H9 (cell line): ENCODE results near the gene ANKUB1. TPM values are rescaled to one million over a fixed set of nuclear protein-coding genes. Genes with fewer than 3 reads are reported as not detected.

Experiments used
- DNase-seq: peaks from one replicate; pipeline ENCODE4 v3.0.0-alpha.2; 2017
- H2AFZ ChIP-seq: one replicate; pipeline ENCODE4 v1.6.1; 2013; ENCODE audit warnings: mild to moderate bottlenecking, low read length, control low read depth, moderate library complexity
- H2AK5ac ChIP-seq: 2 replicates; pipeline ENCODE4 v1.6.1; 2013; ENCODE audit warnings: low read length, control low read depth, mixed read lengths; ENCODE audit not compliant: insufficient read length
- H2BK120ac ChIP-seq: one replicate; pipeline ENCODE4 v1.6.1; 2013; ENCODE audit warnings: low read depth, mild to moderate bottlenecking, low read length, control low read depth, inconsistent platforms; ENCODE audit not compliant: poor library complexity, severe bottlenecking
- H2BK12ac ChIP-seq: 2 replicates; pipeline ENCODE4 v1.6.1; 2013; ENCODE audit warnings: low read length, control low read depth, mixed read lengths, low read depth; ENCODE audit not compliant: insufficient read length
- H2BK15ac ChIP-seq: 2 replicates; pipeline ENCODE4 v1.6.1; 2013; ENCODE audit warnings: low read depth, low read length, control low read depth
- H2BK20ac ChIP-seq: one replicate; pipeline ENCODE4 v1.6.1; 2013; ENCODE audit warnings: low read depth, mild to moderate bottlenecking, low read length, control low read depth, inconsistent platforms; ENCODE audit not compliant: poor library complexity, severe bottlenecking
- H2BK5ac ChIP-seq: 2 replicates; pipeline ENCODE4 v1.6.1; 2013; ENCODE audit warnings: low read length, control low read depth, mixed read lengths; ENCODE audit not compliant: insufficient read length
- H3K14ac ChIP-seq: 2 replicates; pipeline ENCODE4 v1.6.1; 2013; ENCODE audit warnings: low read length, control low read depth; ENCODE audit not compliant: insufficient read depth
- H3K18ac ChIP-seq: 2 replicates; pipeline ENCODE4 v1.6.1; 2013; ENCODE audit warnings: low read depth, mild to moderate bottlenecking, mixed read lengths, low read length, control low read depth; ENCODE audit not compliant: insufficient read length
- H3K23ac ChIP-seq: 2 replicates; pipeline ENCODE4 v1.6.1; 2013; ENCODE audit warnings: low read length, control low read depth, mixed read lengths, low read depth; ENCODE audit not compliant: insufficient read length
- H3K23me2 ChIP-seq: 2 replicates; pipeline ENCODE4 v1.6.1; 2013; ENCODE audit warnings: low read depth, mild to moderate bottlenecking, mixed read lengths, low read length, control low read depth; ENCODE audit not compliant: insufficient read length, poor library complexity, severe bottlenecking
- H3K27ac ChIP-seq: 2 replicates; pipeline ENCODE4 v1.5.1; 2013; ENCODE audit warnings: low read length, control low read depth, mixed read lengths, low read depth; ENCODE audit not compliant: insufficient read length
- H3K27me3 ChIP-seq: 2 replicates; pipeline ENCODE4 v1.6.1; 2013; ENCODE audit warnings: low read length, control low read depth, inconsistent platforms; ENCODE audit not compliant: insufficient read depth
- H3K4ac ChIP-seq: 2 replicates; pipeline ENCODE4 v1.6.1; 2013; ENCODE audit warnings: low read depth, mild to moderate bottlenecking, control low read depth, inconsistent platforms, low read length, moderate library complexity
- H3K4me1 ChIP-seq: 2 replicates; pipeline ENCODE4 v1.6.1; 2013; ENCODE audit warnings: low read length, control low read depth, inconsistent platforms; ENCODE audit not compliant: insufficient read depth
- H3K4me2 ChIP-seq: 2 replicates; pipeline ENCODE4 v1.6.1; 2013; ENCODE audit warnings: low read length, control low read depth, mixed read lengths; ENCODE audit not compliant: insufficient read length, insufficient read depth
- H3K56ac ChIP-seq: 2 replicates; pipeline ENCODE4 v1.6.1; 2013; ENCODE audit warnings: low read depth, mild to moderate bottlenecking, mixed read lengths, low read length, control low read depth; ENCODE audit not compliant: insufficient read length
- H3K79me1 ChIP-seq: 2 replicates; pipeline ENCODE4 v1.6.1; 2013; ENCODE audit warnings: low read depth, mild to moderate bottlenecking, moderate library complexity, low read length, control low read depth, inconsistent platforms; ENCODE audit not compliant: insufficient read depth, poor library complexity, severe bottlenecking
- H3K79me2 ChIP-seq: 2 replicates; pipeline ENCODE4 v1.6.1; 2013; ENCODE audit warnings: low read length, control low read depth, inconsistent platforms; ENCODE audit not compliant: insufficient read depth
- H3K9ac ChIP-seq: 2 replicates; pipeline ENCODE4 v1.6.1; 2013; ENCODE audit warnings: low read length, control low read depth, mixed read lengths; ENCODE audit not compliant: insufficient read length; ENCODE audit errors: extremely low read depth
- H3K9me3 ChIP-seq: one replicate; pipeline ENCODE4 v1.6.1; 2013; ENCODE audit warnings: low read depth, low read length, inconsistent platforms; ENCODE audit not compliant: control insufficient read depth
- H3T11ph ChIP-seq: one replicate; pipeline ENCODE4 v1.6.1; 2013; ENCODE audit warnings: mild to moderate bottlenecking, low read length, control low read depth, inconsistent platforms
- H4K20me1 ChIP-seq: one replicate; pipeline ENCODE4 v1.6.1; 2013; ENCODE audit not compliant: control insufficient read depth, insufficient read length, insufficient read depth
- H4K5ac ChIP-seq: 2 replicates; pipeline ENCODE4 v1.6.1; 2013; ENCODE audit warnings: low read depth, mild to moderate bottlenecking, mixed read lengths, low read length, control low read depth; ENCODE audit not compliant: insufficient read length
- H4K8ac ChIP-seq: replicated peaks from 2 replicates; pipeline ENCODE4 v1.6.1; 2013; ENCODE audit warnings: low read length, control low read depth, mixed read lengths, low read depth; ENCODE audit not compliant: insufficient read length
- H4K91ac ChIP-seq: 2 replicates; pipeline ENCODE4 v1.6.1; 2013; ENCODE audit warnings: low read depth, mild to moderate bottlenecking, moderate library complexity, mixed read lengths, low read length, control low read depth; ENCODE audit not compliant: insufficient read length
- H3K27ac Mint-ChIP-seq, 3 experiments: 2 replicates in 2 of 3; 3 replicates in 1 of 3; pipeline ENCODE4 v1.8.0; 2020 to 2021; ENCODE audit warnings: mixed read lengths in 3 of 3, mild to moderate bottlenecking in 1 of 3, moderate library complexity in 1 of 3
- H3K27me3 Mint-ChIP-seq: 2 replicates; pipeline ENCODE4 v1.8.0; 2021; ENCODE audit warnings: low read depth, mild to moderate bottlenecking, moderate library complexity, mixed read lengths
- H3K36me3 Mint-ChIP-seq, 3 experiments: 2 replicates in 2 of 3; 3 replicates in 1 of 3; pipeline ENCODE4 v1.8.0; 2020 to 2021; ENCODE audit warnings: low read depth in 3 of 3, mixed read lengths in 3 of 3; ENCODE audit not compliant: insufficient read depth in 1 of 3
- H3K4me1 Mint-ChIP-seq, 2 experiments: 2 replicates each; pipeline ENCODE4 v1.8.0; 2020; ENCODE audit warnings: mixed read lengths in 2 of 2
- H3K4me3 Mint-ChIP-seq, 2 experiments: 2 replicates in 1 of 2; 3 replicates in 1 of 2; pipeline ENCODE4 v1.8.0; 2020 to 2021; ENCODE audit warnings: mild to moderate bottlenecking in 2 of 2, mixed read lengths in 2 of 2, moderate library complexity in 1 of 2
- H3K9me3 Mint-ChIP-seq, 2 experiments: 2 replicates in 1 of 2; 3 replicates in 1 of 2; pipeline ENCODE4 v1.8.0; 2020; ENCODE audit warnings: mild to moderate bottlenecking in 2 of 2, mixed read lengths in 2 of 2, moderate library complexity in 1 of 2
- CTCF ChIP-seq: fragments of 200-600 bp; sonication (generic); conservative IDR thresholded peaks from 3 replicates; pipeline ENCODE4 v1.8.0; 2021; ENCODE audit warnings: antibody characterized with exemption, mild to moderate bottlenecking
- WGBS: extraction: QIAGEN DNeasy Blood & Tissue Kit; methylation state at CpG from one replicate; pipeline ENCODE4 v1.1.7; 2013; ENCODE audit warnings: missing lambda C conversion rate, low lambda C conversion rate, mixed read lengths; ENCODE audit not compliant: insufficient read length; ENCODE audit errors: extremely low coverage; 5-methylcytosine and 5-hydroxymethylcytosine counted together
- total RNA-seq: library from RNA; stranded (reverse); gene quantifications from 2 replicates; pipeline ENCODE4 v1.2.1, GENCODE V29; 2021

The ANKUB1 gene
- total RNA-seq, 1 experiment from 2014 or later: not detected

GRCh38 chr3:149767720-149768119, 24.6 kb downstream of the ANKUB1 start:
- no peak overlapping the region; a peak in 2 of 7 replicates for H3K27ac Mint-ChIP-seq
- Histone ChIP-seq H2AFZ (no peak overlapping the region), H3K23ac (no peak overlapping the region), H3K27ac (no peak overlapping the region), H3K4ac (no peak overlapping the region), H3K9me3 (no peaks in the 10 kb centered on the region), H4K20me1 (no peaks in the 10 kb centered on the region), H2BK5ac (no peak overlapping the region), H3K79me1 (no peaks in the 10 kb centered on the region), H3K18ac (no peak overlapping the region), H4K5ac (no peak overlapping the region), H3K4me2 (no peak overlapping the region), H2BK12ac (no peak overlapping the region), H3K4me1 (no peaks in the 10 kb centered on the region; the same call in 1 of the 2 replicates), H4K8ac (no peak overlapping the region), H4K91ac (no peak overlapping the region), H2AK5ac (no peak overlapping the region), H3K79me2 (no peaks in the 10 kb centered on the region), H2BK15ac (no peak overlapping the region), H2BK20ac (no peak overlapping the region), H3T11ph (no peak overlapping the region), H3K56ac (no peak overlapping the region), H3K9ac (no peak overlapping the region), H3K14ac (no peak overlapping the region; the same call in 1 of the 2 replicates), H3K23me2 (no peaks in the 10 kb centered on the region), H3K27me3 (no peaks in the 10 kb centered on the region), H2BK120ac (no peak overlapping the region)
- H3K4me1 Mint-ChIP-seq: peaks cover 0 to 5% of the 10 kb centered on the region in 2 experiments; a peak in 2 of 4 replicates
- no peak for TF ChIP-seq CTCF
- no peak for DNase-seq
- no peaks in the 10 kb centered on the region for H3K9me3 Mint-ChIP-seq
- H3K36me3 Mint-ChIP-seq: no peaks in the 10 kb centered on the region
- no peaks in the 10 kb centered on the region for H3K27me3 Mint-ChIP-seq
- no CpG with 5 or more reads among the region's 6 CpGs for WGBS
- no peak overlapping the region for H3K4me3 Mint-ChIP-seq
